Activated effector memory CD4-positive, alpha-beta T cell treated with Interleukin-2 at 50 U/mL for 16 hours (primary cell): ENCODE data around the gene FRZB.
"Not testable (repeated sequence)": the region's sequence is repeated elsewhere in the genome, so short reads cannot be mapped to it uniquely, and the experiment has no call there.

Experiments used
- DNase-seq: peaks from one replicate; pipeline ENCODE4 v3.0.0-alpha.2; 2020

FRZB gene

DNA sequence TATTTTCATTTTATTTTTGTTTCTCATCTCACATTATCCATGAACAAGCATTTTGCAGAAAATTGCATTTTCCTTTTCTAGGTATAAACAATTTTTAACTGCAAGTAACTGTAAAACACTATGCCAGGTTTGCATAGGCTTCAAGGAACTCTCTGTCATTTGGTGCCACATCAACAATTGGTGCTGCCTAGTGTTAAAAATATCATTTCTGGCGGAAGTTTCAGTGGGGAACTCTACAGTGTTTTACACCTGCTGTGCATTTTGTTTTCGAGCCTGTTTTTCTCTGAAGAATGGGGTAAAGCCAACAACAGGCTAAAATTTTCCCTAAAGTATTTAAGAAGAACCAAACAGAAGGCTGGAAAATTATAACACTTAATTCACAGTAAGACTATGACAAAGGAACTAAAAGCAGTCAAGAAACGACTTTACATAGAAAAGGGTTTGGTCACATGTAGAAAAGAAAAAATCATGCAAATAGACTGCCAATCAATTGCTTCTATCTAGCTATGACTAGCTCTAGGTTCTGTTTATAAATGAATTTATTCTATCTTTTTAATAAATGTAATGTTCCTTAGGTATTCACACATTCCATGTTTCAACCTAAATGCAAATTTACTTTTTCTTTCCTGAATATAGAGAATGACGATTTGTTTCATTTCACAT lies 21.4 kb upstream of the FRZB start:
- DNase-seq: no peak

DNA sequence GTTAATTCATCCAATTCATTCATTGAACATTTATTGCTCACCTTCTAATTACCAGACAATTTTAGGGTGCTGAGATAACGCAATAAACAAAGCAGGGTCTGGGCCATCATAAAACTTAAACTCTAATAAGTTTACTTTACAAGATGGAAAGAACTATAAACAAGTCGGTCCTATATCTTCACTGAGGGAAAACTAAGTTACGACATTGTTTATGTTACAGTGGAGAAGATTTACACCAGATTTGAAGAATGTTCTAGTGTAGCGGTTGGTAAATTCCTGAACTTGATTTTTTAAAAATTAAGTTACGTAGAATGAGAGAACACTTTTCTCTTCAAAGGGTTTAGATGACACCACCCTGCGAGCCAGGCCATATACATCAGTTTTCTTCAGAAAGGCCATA lies 20.7 kb upstream of the FRZB start:
- no peak for DNase-seq

DNA sequence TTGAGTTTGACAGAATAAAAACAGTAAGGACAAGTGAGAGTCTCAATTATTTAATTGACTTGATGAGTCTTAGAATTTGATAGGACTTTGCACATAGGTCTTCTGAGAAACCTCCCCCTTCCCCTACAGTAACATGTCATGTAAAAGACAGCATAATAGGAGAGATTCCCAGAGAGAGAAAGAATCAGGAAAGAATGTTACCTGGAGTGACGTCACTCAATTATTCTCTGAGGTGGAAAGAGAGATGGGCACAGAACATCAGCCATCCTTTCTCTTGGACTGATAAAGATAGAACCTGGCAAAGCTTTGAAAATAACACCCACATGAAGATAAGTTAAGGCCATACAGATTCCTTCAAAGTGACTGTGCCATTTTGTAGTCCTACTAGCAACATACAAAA lies 19.3 kb upstream of the FRZB start:
- DNase-seq: no peak

DNA sequence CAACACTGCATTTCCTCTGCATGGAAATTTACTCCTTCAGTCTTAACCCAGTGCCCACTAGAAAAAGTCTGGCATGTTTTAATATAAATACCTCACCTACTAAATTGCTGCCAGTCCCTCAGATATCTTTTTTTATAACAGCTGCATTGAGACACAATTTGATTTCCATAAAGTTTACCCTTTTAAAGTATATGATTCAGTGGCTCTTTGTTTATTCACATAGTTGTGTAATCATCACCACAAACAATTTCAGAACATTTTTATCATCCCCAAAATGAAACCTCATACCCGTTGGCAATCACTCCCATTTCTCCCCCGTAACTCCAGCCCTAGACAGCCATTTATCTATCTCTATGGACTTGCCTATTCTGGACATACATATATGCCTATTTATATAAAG lies 17.0 kb upstream of the FRZB start:
- DNase-seq: no peak

DNA sequence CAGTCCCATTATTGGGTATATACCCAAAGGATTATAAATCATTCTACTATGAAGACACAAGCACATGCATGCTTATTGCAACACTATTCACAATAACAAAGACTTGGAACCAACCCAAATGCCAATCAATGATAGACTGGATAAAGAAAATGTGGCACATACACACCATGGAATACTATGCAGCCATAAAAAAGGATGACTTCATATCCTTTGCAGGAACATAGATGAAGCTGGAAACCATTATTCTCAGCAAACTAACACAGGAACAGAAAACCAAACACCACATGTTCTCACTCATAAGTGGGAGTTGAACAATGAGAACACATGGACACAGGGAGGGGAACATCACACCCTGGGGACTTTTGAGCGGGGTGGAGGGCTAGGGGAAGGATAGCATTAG lies 13.7 kb upstream of the FRZB start:
- not testable (repeated sequence) for DNase-seq

DNA sequence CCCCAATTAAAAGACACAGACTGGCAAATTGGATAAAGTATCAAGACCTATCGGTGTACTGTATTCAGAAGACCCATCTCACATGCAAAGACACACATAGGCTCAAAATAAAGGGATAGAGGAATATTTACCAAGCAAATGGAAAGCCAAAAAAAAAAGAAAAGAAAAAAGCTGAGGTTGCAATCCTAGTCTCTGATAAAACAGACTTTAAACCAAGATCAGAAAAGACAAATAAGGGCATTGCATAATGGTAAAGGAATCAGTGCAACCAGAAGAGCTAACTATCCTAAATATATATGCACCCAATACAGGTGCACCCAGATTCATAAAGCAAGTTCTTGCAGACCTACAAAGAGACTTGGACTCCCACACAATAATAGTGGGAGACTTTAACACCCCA lies 10.2 kb upstream of the FRZB start:
- not testable (repeated sequence) for DNase-seq

DNA sequence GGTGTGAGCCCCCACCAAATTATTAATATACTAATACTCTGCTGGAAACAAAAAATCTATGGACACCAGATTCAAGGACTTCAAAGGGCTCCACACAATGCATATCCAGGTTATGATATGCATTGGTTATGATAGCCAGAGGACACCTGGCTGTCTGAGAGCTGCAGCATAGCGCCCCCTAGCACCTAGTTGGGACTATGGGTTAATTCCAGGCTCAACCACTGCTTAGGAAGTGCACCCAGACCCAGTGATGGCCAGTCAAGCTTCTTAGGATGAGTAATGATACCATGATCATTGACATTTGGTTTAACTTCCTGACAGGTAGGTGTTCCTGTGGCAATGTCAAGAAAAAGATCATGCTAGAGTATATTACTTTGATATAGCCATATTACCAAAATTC lies 3.8 kb upstream of the FRZB start:
- DNase-seq: no peak

DNA sequence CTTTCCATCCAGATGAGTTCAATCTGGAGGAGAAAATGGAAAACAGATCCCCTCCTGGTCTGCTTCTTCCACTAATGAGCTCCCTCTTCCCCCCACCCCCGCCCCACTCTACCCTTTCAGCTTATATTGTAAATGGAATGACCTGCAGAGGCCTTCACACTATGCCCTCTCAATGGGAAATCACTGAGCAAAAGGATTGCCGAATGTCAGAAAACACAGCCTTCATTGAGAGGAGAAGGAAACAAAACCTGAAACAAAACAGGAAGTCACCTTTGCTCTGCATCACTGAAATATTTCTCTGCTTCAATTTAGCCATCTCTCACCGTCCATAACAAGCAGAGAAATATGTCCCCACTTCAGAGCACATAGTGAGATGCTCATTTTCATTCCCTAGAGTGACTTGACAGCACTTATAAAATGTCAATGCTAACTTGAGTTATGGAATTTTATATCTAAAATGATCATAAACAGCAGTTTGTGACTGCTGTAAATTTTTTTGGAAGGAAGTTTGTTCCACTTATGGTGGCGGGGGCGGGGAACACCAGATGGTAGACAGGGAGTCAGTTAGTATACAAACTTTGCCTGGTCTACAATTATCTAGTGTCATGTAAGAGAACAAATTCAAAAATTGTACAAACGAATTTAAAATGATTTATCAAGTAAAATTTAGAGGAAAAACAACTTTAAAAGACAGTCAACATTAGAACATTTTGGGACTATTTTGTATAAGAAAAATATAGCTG lies 1.8 kb upstream of the FRZB start:
- no peak for DNase-seq

DNA sequence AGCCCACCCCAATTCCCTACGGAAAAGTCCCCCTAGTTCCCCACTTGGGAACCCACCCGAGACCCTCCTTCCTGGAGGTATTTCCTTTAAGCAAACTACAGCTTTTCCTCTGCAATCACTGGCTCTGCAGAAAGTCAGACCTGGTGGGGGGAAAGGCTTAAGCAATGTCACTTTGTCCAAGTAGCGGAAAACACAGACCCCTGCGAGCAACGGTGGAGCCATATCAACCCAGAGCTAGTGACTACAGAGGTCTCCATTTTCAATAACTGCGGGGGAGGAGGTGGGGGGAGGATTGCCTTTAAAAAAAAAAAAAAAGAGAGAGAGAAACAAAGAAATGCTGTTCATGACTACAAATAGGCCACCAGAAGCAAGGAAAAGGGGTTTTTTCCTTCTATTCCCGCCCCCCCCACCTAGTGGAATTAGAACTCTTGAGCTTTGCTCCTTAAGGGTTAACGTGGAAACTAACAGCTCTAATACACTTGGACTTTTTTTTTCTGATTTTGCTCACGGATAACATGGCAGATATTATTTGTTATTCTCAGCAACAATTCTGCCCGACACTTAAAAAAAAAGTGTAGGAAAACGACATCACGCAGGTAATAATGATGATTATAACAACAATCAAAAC lies 1.1 kb upstream of the FRZB start:
- no peak for DNase-seq

DNA sequence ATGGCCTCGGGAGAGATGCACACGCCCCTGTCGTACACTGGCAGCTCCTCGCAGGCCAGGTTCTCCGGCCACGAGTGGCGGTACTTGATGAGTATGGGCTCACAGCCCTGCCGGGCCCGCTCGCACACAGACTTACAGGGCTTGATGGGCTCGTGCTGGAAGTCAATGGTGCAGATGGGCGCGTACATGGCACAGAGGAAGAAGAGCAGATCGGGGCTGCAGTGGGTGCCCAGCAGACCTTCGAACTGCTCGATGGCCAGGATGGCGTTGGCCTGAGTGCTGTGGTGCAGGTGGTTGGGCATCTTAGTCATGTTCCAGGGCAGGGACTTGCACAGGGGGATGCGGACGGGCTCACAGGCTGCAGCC lies 359 bp downstream of the FRZB start:
- DNase-seq: no peak

DNA sequence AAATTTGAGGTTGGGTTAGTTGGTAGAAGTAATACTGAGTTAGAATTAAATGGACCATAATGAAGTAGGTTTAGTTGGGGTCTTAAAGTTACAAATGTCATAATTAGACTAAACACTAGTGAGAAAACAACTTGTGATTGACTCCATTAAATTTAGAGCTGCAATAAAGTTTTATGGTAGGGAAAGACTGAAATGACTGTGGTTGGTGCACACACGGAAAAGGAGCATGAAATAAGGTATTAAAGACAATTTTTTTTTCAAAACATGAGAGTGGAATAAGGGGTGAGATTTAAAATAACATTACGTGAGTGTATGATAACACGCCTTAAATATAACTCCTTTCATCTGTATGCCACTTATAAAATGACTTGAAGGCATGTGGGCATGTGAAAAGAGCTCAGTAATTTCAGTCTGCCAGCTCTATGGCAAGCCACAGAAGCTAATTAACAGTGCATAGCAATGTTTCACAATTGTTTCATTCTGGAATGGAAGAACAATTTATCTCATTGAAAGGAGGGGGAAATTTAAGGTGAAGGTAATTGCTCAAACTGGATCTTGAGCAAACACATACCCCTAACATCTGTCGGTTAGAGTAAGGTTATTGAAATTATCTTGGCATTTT lies 1.4 kb downstream of the FRZB start:
- DNase-seq: no peak

DNA sequence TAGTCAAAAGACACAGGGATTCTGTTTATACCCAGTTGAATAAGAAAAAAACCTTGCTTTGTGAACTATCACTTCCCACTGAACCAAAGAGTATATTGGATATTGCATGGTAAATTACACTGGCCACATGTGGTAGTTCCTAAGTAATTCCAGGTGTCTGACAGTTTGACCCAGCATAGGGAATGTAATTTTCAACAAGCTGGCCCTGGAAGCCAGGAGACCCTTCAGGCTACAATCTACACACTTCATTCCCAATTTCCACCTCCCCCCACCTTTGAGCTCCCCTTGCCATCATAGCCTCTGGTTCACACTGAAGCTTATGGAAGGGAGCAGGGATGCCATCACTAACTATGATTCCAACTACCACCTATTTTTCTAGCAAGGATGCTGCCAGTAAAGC lies 2.8 kb downstream of the FRZB start:
- DNase-seq: no peak

DNA sequence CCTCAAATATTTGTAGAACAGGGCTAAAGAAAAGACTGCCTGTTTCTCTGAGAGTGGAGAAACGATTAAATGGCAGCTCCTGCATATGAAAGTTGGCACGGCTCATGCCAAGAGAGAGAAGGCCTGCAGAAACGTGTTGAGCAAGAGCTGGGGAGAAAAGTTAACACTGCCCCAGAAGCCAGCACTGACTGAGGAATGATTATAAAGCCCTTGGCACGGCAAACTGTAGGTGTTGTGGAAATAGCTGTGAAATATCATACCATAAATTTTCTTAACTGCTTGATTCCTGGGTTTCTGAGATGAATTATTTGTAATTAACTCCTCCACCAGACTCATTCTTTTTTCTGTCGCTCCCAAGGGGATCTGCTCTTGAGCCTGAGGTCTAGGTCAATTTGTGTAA lies 4.3 kb downstream of the FRZB start:
- no peak for DNase-seq

DNA sequence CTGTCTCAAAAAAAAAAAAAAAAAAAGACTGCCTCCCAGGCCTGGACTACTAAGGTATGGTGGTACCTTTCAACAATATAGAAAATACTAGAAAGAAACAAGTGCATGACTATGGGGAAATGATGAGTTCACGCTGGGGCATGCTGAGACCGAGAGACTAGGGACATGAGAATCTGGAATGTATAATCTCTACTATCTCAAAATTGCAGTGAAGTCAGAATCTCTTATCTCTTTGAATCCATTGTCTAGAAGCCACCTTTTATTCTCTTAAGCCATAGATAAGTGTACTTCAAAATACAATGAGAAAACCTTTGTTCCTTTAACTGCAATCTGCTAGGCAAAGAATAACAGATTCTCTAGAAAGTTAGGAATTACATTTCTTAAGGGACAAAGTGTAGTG lies 5.6 kb downstream of the FRZB start:
- DNase-seq: no peak

DNA sequence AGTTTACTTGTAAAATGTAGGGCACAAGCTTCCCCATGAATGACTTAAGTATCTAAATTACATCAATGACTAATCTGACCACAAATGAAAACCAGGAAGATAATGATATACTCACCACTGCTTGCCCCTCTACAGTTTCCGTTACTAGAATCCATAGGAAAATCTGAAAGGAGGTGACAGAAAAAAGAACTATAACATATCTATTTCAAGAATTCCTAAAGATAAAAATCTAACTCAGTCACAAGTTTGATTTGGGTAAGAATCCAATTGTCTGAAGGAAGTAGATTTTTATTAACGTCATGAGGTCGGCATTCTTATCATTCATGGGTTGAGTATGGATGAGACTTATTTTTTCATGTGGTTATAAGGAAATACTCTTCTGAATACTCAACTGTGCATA lies 7.8 kb downstream of the FRZB start:
- no peak for DNase-seq

DNA sequence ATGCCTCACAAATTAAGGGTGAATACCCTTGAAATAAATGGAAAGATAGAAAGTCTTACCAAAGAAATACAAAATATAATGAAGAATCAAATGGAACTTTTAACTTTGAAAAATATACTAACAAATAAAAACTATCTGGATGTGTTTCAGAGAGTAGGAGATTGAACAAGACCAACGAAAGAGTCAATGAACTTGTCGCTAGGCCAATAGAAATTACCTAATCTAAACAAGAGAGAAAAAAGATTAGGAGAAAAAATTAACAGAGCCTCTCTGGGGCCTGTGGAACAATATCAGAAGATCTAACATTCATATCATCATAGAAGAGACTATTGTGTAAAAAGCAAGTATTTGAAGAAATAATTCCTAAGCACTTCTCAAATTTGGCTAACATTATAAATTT lies 11.1 kb downstream of the FRZB start:
- no peak for DNase-seq

DNA sequence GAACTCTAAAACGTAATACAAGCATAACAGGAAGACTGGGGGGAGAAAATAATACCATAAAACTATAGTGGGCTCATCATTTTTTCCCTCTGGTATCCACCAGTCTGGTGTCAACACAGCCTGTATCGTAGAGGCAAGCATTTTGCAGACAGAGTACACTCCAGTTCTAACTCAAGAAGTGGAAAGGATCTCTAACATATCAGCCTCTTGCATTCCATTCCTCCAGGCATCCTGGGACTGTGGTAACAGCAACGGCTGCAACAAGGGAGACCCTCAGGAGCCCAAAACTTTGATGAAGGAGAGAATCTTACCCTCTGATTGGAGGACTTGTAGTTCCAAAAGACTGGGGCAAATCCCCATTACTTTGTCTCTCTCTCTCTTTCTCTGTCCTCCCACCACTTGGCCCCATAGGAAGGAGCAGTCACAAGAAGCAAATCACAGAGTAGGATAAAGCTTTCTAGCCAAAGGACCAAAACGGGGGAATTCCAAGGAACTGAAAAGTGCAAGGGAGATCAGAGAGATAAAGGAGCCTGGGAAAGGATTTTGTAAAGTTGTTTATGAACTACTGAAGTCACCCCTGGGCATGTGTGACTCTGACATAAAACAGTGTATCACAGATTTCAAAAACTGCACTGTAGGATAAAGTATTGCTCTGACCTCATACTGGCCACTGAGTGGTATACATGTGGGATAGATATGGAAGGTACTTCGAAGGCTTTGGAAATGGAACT lies 11.9 kb downstream of the FRZB start:
- DNase-seq: no peak

DNA sequence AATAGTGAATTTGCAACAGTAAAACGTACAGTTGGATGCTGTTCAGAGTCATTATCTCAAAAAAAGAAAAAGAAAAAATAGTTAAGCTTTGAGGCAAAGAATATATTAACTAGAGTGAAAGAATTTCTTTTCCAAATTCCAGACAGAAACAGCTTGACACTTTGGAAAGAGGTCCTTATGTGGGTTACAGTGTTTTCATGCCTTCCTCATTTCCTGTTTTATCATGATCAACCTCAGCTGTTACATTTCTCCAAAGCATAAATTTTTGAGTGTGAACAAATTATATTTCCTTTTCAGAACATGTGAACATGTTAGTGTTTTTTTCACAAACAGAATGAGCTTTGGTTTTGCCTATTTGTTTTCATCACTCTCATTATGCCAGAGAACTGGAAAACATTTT lies 13.6 kb downstream of the FRZB start:
- DNase-seq: no peak

DNA sequence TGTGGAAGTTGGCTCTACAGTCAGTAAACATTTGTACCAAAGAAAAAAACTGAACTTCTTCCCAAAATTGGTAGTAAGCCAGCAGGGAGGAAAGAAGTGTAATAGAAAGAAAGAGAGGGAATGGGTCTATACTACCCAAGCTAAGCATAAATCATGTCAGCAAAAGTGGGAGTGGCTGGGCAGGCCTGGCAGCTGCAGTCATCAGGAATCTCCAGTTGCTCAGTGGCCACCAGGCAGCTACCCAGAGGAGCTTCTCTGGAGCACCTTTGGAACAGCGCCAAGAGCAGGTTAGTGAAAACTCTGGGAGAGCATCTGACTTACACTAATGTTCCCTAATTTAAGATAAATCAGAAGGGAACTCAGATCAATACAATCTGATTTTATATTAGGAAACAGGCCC lies 14.3 kb downstream of the FRZB start:
- no peak for DNase-seq

DNA sequence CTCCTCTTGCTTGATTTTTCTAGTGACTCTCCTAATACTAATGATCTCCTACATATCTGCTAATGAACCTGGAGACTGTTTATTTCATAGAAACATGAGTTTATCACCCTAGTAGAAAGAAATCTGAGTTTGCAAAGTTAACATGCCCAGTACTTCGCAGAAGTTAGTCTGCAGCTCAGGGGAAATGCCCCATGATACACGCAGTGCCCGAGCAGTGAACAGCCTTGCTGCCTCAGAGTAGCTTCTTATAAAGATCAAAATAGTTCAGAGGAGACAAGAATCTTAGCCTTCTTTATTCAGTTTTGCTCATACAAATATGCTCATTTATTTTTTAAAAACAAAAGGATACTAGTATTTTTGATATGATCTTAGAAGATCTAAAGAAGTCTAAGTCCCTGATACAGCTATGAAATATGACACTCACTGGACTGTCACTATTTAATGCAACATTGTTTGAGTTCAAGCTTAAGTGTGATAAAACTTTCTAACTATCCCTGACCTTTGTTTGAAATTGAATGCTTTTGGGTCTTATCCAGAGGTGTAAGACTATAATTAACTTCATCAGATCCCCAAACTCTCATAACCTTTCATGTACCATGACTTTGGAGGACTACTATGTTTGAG lies 20.5 kb downstream of the FRZB start:
- no peak for DNase-seq

DNA sequence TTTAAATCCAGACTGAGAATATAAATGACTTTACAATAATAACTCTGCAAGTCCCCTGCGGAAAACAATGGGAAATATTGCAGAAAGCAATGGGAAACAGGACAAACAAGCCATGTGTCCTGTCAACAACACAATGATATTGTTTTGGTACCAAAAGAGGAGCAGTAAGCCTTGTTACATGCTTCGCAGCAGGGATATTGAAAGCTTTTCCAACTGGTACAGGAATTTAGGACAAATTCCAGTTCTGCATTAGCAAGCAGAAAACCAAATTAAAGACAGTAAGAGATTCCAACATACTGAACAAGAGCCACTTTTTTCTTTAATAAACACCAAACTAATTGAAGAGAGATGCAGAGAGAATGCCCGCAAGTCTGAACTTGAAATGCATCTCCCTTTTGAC lies 30.0 kb downstream of the FRZB start:
- no peak for DNase-seq

DNA sequence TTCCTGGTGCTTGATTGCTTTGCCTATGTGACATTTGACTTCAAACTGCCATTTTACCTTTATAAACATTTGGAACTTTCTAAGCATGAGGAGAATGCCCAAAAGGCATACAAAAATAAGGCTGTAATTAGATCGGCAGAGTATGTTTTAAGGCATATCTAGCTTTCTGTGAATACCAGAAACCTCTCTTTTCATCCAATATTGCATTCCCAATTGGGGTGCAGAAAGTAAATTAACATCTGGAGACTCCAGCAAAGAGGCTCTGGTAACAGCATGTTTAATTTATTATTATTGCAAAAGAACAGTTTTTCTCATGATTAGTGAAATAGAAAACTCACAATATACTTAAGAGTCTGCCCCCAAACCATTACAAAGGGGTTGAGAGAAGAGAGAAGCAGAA lies 32.1 kb downstream of the FRZB start:
- DNase-seq: no peak
